Right atrium auricular region (tissue), 2 donors: ENCODE data around the gene PHACTR1. TPM values are rescaled to one million over a fixed set of nuclear protein-coding genes. Genes with fewer than 3 reads are reported as not detected.

Source experiments
- DNase-seq: peaks from one replicate; pipeline ENCODE4 v3.0.0-alpha.2; 2019; ENCODE audit warnings: low spot score
- H3K27ac ChIP-seq, 2 donors: fragments of 200-600 bp; sonication (generic); 1 replicate in 1 of 2; 2 replicates in 1 of 2; pipeline ENCODE4 v1.5.1; 2016 to 2019
- H3K27me3 ChIP-seq, 2 donors: fragments of 200-600 bp; sonication (generic); one replicate each; pipeline versions ENCODE4 v1.5.1 to v1.6.0; 2017 to 2019
- H3K36me3 ChIP-seq: fragments of 200-600 bp; sonication (generic); one replicate; pipeline ENCODE4 v1.5.1; 2016
- H3K4me1 ChIP-seq, 2 donors: fragments of 200-600 bp; sonication (generic); one replicate each; pipeline versions ENCODE4 v1.5.1 to v1.6.0; 2017 to 2019
- H3K4me3 ChIP-seq, 2 donors: fragments of 200-600 bp; sonication (generic); 1 replicate in 1 of 2; 2 replicates in 1 of 2; pipeline ENCODE4 v1.5.1; 2017 to 2019; ENCODE audit warnings: mild to moderate bottlenecking in 1 of 2, moderate library complexity in 1 of 2
- H3K9me3 ChIP-seq, 2 donors: fragments of 200-600 bp; sonication (generic); one replicate each; pipeline ENCODE4 v1.5.1; 2019
- total RNA-seq, 2 donors: library from RNA; depleted of rRNA; stranded (reverse); fragments of >200 nt; gene quantifications; one replicate each; pipeline ENCODE4 v1.1.0, GENCODE V29; 2016
- TF ChIP-seq, protein P1 (sequence below), 2 donors: fragments of 200-600 bp; sonication (generic); IDR thresholded peaks; one replicate each; pipeline ENCODE4 v1.5.1; 2019; ENCODE audit warnings: antibody characterized with exemption in 2 of 2

Gene PHACTR1
- total RNA-seq, 2 donors from 2014 or later, result 19.1 to 46.0 TPM

DNA sequence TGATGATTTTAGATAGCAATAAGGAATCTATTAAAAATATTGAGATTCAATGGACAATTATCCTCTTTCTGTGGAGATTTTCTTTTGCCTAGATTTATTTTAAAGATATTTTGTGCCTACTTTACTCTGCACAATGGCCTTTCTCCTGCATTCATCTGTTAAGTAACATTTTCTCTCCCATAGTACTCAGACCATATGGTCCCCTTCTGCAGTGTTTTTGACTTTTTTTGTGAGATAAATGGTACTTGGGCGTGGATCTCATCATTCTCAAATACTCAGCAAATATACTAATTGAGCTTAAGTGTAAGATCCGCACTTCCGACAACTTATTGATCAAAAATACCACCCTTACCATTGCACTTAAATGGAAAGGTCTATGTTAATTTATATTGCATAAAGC, 55.8 kb downstream of the PHACTR1 start:
- no peak for DNase-seq
- Histone ChIP-seq H3K27me3 (no peaks in the 10 kb centered on the region), H3K4me1 (no peaks in the 10 kb centered on the region), H3K9me3 (no peaks in the 10 kb centered on the region), H3K36me3 (no peaks in the 10 kb centered on the region), H3K4me3 (no peak overlapping the region), H3K27ac (no peak overlapping the region)
- TF ChIP-seq, protein P1, sequence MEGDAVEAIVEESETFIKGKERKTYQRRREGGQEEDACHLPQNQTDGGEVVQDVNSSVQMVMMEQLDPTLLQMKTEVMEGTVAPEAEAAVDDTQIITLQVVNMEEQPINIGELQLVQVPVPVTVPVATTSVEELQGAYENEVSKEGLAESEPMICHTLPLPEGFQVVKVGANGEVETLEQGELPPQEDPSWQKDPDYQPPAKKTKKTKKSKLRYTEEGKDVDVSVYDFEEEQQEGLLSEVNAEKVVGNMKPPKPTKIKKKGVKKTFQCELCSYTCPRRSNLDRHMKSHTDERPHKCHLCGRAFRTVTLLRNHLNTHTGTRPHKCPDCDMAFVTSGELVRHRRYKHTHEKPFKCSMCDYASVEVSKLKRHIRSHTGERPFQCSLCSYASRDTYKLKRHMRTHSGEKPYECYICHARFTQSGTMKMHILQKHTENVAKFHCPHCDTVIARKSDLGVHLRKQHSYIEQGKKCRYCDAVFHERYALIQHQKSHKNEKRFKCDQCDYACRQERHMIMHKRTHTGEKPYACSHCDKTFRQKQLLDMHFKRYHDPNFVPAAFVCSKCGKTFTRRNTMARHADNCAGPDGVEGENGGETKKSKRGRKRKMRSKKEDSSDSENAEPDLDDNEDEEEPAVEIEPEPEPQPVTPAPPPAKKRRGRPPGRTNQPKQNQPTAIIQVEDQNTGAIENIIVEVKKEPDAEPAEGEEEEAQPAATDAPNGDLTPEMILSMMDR (IDR thresholded peaks at IDR 0.05), result no peak

DNA sequence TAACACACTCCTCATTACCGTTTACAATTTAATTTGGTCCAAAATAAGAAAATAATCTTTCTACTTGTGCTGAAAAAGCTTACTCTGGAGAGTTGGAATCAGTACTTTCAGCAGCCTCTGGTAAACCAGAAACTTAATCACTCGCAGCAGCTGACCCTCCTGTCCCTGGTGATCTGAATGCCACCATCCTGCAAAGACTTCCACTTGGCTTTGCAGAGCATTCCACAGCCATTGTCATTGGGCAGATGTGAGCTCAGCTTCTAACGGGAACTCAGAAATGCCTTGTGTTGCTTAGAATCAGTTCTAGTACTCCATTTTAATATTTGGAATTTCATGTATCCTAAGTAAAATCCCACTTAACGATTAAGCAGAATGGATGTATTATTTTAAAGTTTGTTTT, 59.7 kb downstream of the PHACTR1 start:
- Histone ChIP-seq H3K4me3 (no peak overlapping the region), H3K9me3 (no peaks in the 10 kb centered on the region), H3K4me1 (no peaks in the 10 kb centered on the region), H3K27me3 (no peaks in the 10 kb centered on the region), H3K36me3 (no peaks in the 10 kb centered on the region), H3K27ac (no peak overlapping the region)
- DNase-seq, result no peak
- TF ChIP-seq, protein P1 (IDR thresholded peaks at IDR 0.05), result no peak

DNA sequence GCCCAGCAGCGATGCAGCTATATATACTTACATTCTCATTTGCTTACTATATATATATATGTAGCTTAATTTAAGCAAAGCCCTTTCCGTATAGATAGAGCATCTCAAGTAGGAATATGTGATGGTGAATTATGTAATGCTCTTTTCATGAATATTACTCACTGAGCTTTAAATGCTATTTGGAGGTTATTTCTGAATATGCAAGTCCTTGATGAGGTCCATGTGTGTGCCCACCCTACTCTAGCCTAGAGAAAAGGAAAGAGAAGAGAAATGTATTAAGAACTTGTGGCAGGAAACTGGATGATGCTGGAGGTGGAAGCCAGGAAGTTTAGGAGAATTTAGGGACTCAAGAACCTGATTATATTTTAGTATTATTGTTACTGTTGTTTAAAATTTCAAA, 63.2 kb downstream of the PHACTR1 start:
- Histone ChIP-seq H3K4me1 (no peaks in the 10 kb centered on the region), H3K36me3 (no peaks in the 10 kb centered on the region)

DNA sequence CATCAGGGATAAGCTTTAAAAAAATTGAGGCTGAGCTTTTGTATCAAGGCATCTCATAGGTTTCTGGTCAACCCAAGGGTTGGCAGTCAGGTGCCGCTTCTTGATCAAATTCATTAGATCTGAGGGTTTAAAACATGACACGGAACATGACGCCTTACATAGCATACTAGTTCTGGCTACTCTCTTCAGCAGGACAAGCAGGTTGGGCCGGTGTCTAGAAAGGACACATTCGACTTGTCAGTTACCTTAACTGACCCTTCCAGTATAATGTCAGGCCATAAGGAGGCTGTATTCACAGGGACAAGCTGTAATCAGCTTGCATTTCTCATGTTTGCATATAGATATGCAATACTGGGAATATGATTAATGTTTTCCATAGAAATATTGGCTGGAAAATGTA, 65.6 kb downstream of the PHACTR1 start:
- Histone ChIP-seq H3K36me3 (no peaks in the 10 kb centered on the region), H3K4me3 (no peak overlapping the region), H3K9me3 (no peaks in the 10 kb centered on the region), H3K4me1 (no peaks in the 10 kb centered on the region), H3K27me3 (no peaks in the 10 kb centered on the region), H3K27ac (no peak overlapping the region)
- TF ChIP-seq, protein P1 (IDR thresholded peaks at IDR 0.05), result no peak
- DNase-seq, result no peak

More for the DNA sequence above, 63.2 kb downstream of the PHACTR1 start:
- no peaks in the 10 kb centered on the region for H3K9me3 ChIP-seq
- H3K27ac ChIP-seq, result no peak overlapping the region
- no peaks in the 10 kb centered on the region for H3K27me3 ChIP-seq
- no peak for DNase-seq
- no peak overlapping the region for H3K4me3 ChIP-seq
- TF ChIP-seq, protein P1 (IDR thresholded peaks at IDR 0.05), result no peak

DNA sequence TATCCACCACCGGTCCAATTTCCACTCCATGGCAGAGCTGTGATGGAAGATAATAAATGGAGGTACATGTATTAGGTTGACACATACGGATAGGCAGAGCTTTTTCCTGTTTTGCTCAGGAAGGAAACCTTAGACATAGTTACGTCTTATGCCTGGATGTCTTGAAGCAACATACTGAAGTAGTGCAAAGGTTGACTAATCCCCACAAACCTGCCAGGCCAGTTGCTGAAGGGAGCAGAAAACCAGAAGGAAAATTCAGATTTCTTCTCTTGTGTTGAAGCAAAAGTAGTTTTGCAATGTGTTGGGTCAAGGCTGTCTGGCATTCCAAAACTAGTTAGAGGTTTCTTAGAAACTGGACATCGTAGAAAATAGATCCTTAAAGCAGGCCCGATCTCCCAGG, 68.7 kb downstream of the PHACTR1 start:
- H3K36me3 ChIP-seq, result no peaks in the 10 kb centered on the region
- H3K4me3 ChIP-seq, result no peak overlapping the region
- no peaks in the 10 kb centered on the region for H3K4me1 ChIP-seq
- H3K27ac ChIP-seq, result no peak overlapping the region
- no peak for DNase-seq
- no peaks in the 10 kb centered on the region for H3K9me3 ChIP-seq
- TF ChIP-seq, protein P1 (IDR thresholded peaks at IDR 0.05), result no peak
- H3K27me3 ChIP-seq, result no peaks in the 10 kb centered on the region

DNA sequence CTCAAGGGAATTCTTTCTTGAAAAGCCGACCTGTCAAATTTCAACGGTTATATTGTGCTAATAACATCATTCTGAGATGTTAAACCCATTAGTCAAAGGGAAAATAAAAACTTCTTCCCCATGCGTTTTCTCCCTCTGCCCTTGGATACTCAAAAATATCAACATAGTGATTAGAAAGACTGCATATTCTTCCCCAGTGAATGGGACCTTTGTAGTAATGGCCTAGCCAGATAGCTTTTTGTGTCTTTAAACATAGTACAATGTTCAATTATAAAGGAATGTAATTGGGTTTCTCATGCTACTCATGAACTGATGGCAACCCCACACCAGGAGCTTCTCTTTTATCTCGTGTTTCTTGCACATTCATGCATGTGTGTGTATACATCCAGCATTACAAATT, 69.4 kb downstream of the PHACTR1 start:
- no peaks in the 10 kb centered on the region for H3K27me3 ChIP-seq
- no peak overlapping the region for H3K27ac ChIP-seq
- TF ChIP-seq, protein P1 (IDR thresholded peaks at IDR 0.05), result no peak
- H3K9me3 ChIP-seq, result no peaks in the 10 kb centered on the region
- no peaks in the 10 kb centered on the region for H3K36me3 ChIP-seq
- no peak for DNase-seq
- H3K4me3 ChIP-seq, result no peak overlapping the region
- no peaks in the 10 kb centered on the region for H3K4me1 ChIP-seq
